ENCODE results near the gene CRMP1. TPM values are rescaled to one million over a fixed set of nuclear protein-coding genes. Genes with fewer than 3 reads are reported as not detected.
"Not testable (repeated sequence)": the region's sequence is repeated elsewhere in the genome, so short reads cannot be mapped to it uniquely, and the experiment has no call there.

The CRMP1 gene
- total RNA-seq, 1 donor from 2014 or later: 1.2 TPM

DNA sequence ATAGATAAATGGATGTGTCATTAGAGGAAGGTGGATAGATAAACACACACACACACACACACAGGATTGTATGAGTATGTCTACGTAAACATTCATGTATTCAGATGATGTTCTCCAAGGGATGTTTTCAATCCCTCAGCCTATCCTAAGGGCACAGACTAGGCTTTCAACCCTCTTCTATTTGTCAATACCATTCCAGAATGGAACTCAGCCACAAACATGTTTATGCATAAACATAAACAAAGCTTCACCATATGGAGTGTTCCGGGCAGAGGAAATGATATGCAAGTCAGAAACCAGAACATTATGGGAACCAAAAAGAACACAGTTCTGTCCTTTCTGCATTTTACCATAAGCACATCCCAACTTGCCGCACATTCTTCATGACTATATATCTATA is 25.0 kb downstream of the CRMP1 start:
- ATAC-seq (ENCODE audit: poor library complexity) (no peak), DNase-seq (no peak)
- intact Hi-C loops (cut with DNase I): no loop called here

DNA sequence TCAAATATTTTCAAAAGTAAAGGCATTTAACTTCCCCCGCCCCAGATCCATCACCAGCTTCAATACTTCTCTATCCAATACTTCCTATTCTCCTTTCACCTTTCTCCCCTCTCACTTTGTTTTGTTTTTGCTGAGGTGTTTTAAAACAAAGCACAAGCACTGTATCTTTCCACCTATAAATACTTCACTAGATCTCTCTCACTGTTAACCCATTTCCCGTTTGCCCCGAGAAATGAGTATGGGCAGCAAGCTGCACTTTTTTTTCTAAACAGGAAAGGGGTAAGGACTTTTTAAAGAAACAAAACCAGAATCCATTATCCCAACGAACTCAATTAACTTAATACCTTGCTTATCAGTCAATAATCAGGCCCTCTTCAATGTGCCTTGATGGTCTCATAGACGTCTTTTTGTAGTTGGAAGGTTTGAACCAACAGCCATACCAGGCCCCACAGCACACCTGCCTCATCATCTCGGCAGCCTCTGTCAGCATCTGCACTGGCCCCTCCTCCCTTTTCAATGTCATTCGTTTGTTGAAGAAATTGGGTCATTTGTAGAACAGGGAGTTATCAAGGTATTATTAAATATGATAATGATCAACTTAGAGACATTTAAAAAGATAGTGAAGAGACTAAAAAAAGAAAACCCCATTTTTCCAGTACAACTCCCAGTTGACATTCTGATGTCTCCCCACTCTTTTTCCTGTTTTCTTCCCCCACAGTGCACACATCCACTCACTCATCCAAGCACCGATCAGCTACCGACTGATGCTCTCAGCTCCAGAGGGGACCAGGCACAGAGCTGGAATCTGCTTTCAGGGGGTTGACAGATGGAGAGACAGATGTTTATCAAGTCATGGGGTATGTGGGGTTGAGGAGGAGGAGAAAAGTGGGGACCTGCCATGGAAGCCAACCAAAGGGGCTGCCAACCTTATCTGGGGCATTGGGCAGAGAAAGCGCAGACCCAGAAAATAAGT is 25.8 kb downstream of the CRMP1 start:
- intact Hi-C loops (cut with DNase I): no loop called here
- DNase-seq (no peak), ATAC-seq (ENCODE audit: poor library complexity) (no peak)

GRCh38 chr4:5865896-5866599 is 26.8 kb downstream of the CRMP1 start:
- ATAC-seq (ENCODE audit: poor library complexity): no peak
- intact Hi-C loops (cut with DNase I): no loop called here
- no peak for DNase-seq

- intact Hi-C loops (cut with DNase I): no loop called here
- DNase-seq: no peak
- no peak for ATAC-seq (ENCODE audit: poor library complexity)
These were observed 29.3 kb downstream of the CRMP1 start for GRCh38 chr4:5863461-5864113.

DNA sequence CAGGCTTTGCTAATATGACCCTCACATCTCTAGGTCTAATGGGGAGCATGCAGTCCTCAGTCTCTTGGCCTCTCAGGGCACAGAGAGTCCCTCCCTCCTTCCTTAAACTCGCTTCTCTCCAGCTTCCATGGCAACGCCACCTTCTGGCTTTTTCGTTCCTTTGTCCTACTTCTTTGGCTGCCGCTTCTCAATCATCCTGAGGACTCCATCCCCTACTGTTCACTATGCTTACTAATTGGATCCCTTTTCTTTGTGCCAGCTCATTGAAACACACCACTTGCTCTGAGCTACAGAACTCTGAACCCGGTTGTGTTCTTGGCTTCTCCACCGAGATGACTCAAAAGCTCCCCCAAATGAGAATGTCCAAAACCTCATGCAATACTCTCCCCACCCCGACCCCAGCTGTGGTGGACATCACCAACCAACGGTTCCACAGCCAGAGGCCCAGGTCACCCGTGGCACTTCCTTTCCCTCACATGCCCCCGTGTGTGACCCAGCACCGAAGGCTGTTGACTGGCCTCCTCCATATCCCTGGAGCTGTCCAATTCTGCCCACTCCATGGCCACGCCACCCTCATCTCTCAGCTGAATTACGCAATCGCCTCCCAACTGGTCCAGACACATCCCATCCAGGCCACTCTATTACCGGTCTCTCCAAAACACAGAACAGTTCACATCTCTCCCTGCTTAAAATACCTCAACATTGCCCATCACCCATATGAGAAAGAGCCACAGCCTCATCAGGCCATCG is 34.7 kb downstream of the CRMP1 start:
- ATAC-seq (ENCODE audit: poor library complexity): no peak
- no peak for DNase-seq
- intact Hi-C loops (cut with DNase I): no loop called here

- ATAC-seq (ENCODE audit: poor library complexity) (no peak), DNase-seq (no peak)
- intact Hi-C loops (cut with DNase I): no loop called here
These were observed 35.7 kb downstream of the CRMP1 start for GRCh38 chr4:5857199-5857598.

DNA sequence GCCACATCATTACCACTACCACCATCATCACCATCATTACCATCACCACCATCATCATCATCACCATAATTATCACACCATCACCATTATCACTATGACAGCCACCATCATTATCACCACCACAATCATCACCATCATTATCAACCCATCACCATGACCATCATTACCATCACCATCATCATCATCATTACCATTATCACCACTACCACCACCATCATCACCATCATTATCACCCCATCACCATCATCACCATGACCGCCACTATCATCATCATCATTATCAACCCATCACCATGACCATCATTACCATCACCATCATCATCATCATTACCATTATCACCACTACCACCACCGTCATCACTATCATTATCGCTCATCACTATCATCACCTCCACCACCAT is 36.5 kb downstream of the CRMP1 start:
- DNase-seq; ATAC-seq (ENCODE audit: poor library complexity); intact Hi-C loops (cut with DNase I): not testable (repeated sequence)

GRCh38 chr4:5854929-5855328 is 38.0 kb downstream of the CRMP1 start:
- ATAC-seq (ENCODE audit: poor library complexity): no peak
- no peak for DNase-seq
- intact Hi-C loops (cut with DNase I): no loop called here

DNA sequence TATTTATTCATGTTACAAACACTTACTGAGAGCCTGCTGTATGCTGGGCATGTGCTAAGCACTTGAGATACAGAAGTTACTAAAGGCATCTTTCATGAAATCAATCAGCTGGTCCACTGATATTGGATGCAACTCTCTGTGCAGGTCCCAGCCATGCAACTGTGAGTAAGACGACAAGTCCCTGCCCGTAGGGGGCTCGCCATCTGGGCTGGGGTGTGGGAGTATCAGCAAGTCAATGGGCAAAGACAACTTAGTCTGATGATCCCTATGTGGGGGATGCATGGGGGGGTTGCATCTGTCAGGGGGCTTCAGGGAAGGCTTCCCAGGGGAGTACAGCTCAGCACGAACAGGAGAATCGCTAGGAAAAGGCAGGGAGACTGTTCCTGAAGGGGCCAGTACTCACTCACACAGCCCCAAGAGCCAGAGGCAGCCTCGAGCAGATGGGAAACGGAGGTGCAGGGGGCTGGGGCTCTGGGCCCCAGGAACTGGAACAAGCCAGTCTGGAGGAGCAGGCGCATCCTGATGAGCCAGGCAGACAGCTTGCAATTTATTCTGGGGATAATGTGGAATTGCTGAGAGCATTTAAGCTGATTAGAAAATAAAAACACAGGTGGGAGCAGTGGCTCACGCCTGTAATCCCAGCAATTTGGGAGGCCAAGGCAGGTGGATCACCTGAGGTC is 40.2 kb downstream of the CRMP1 start:
- intact Hi-C loops (cut with DNase I): no loop called here
- DNase-seq (no peak), ATAC-seq (ENCODE audit: poor library complexity) (no peak)

GRCh38 chr4:5851637-5852301 is 41.1 kb downstream of the CRMP1 start:
- ATAC-seq (ENCODE audit: poor library complexity): no peak
- intact Hi-C loops (cut with DNase I): no loop called here
- DNase-seq: no peak

DNA sequence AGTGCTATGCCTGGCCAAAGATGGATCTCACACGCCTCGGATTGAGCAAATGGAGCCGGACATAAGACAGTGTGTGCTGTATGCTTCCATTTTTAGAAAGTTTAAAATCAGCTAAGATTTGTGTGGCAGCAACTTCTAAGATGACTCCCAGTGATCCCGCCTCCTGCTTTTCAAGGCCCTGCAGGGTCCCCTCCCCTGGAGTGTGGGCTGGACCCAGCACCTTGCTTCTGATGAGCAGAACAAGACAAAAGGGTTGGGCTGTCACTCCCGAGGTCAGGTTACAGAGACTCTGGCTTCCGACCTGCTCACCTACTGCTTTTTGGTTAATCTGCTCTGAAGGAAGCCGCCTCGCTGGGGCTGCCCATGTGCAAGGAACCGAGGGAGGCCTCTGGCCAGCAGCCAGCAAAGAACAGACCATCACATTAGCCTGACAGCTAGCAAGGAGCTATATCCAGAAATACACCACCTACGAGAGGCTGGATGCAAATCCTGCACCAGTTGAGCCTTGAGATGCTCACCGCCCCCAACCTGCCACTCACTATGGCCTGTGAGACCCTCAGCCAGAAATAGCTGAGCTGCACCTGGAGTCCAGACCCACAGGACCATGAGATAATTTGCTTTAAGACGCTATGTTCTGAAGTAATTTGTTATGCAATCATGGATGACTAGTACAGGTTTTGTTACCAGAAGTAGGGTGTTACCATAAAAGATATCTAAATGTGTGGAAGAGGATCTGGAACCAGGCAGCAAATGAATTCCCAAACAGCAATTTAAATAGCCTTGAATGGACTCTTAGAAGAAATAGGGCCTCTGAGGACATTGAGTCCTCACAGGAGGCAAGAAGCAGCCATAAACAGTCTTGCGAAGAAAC is 47.6 kb downstream of the CRMP1 start:
- ATAC-seq (ENCODE audit: poor library complexity) (no peak), DNase-seq (no peak)
- intact Hi-C loops (cut with DNase I): no loop called here

- intact Hi-C loops (cut with DNase I): no loop called here
- DNase-seq (no peak), ATAC-seq (ENCODE audit: poor library complexity) (no peak)
These were observed 49.0 kb downstream of the CRMP1 start for GRCh38 chr4:5843573-5844530.

DNA sequence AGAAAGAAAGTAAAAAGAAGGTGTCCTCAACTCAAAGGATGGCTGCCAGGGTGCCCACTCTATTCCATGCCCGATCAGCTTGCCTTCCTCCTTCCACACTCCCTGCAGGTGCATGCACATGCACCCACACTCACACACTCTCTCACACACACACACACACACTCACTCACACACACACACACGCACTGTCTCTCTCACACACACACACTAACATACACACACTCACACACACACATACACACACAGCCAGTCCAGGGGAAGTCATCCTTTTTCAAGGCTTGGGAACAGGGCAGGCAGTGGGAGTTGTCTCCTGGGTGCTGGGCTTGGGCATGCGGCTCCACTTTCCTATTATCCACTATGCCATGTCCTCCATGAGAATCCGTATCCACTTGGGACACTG is 50.4 kb downstream of the CRMP1 start:
- DNase-seq (no peak), ATAC-seq (ENCODE audit: poor library complexity) (no peak)
- intact Hi-C loops (cut with DNase I): no loop called here

DNA sequence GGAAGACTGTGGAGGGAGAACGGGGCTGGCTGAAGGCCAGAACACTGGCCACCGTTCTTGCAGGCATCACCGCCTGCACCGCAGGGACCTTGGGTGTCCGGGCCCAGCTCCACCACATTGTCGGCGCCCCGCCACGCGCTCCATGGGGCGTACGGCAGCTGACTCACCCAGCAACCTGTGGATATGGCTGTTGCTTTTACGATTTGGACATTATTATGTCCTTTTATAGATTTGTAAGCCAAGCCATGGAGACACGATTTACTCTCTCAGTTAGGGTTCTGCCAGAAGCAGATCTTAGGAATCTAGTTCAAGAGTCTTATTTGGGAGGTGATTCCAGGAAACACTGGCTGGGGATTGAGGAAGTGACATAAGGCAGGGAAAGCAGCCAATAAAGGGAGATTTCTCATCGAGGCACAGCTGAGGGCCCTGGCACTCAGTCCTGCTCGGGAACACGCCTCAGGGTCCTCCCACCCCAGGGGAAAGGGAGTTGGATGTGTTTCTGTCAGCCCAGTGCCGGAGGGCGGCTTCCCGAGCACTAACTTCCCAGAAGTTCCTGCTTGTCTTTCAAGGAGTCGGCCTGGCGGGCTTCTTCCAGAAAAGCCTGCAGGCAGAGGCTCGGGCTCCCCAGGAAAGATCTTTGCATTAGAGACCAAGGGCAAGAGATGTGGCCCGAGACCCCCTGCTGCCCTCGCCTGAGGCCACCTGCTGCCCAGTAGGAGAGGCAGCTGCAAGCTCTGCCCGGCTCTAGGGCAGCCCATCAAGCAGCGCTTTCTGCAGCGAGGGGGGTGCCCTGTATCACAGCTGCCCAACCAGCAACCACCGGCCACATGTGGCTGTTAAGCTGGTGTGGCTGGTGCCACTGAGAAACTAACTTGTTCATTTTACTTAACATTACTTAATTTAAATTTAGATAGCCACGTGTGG is 52.9 kb downstream of the CRMP1 start:
- ATAC-seq (ENCODE audit: poor library complexity) (peak; percentile 94), DNase-seq (peak; percentile 83)
- intact Hi-C loops (cut with DNase I): no loop called here

- no peak for ATAC-seq (ENCODE audit: poor library complexity)
- no peak for DNase-seq
- intact Hi-C loops (cut with DNase I): no loop called here
These were observed 53.6 kb downstream of the CRMP1 start for GRCh38 chr4:5839332-5839731.
